NT2/D1 (cell line): ENCODE measurements around the gene PDCD1.

Source experiments
- DNase-seq: peaks from one replicate; pipeline ENCODE4 v3.0.0-alpha.2; 2011; ENCODE audit warnings: low read depth, low spot score
- H3K27me3 ChIP-seq: 2 replicates; pipeline ENCODE4 v1.6.0; 2011; ENCODE audit warnings: mild to moderate bottlenecking; ENCODE audit not compliant: insufficient read length, insufficient read depth
- H3K36me3 ChIP-seq: 2 replicates; pipeline ENCODE4 v1.6.1; 2011; ENCODE audit warnings: mild to moderate bottlenecking, low read length, mixed read lengths; ENCODE audit not compliant: insufficient read depth, insufficient read length
- H3K4me1 ChIP-seq: 2 replicates; pipeline ENCODE4 v1.5.1; 2011; ENCODE audit not compliant: insufficient read depth, insufficient read length
- H3K4me3 ChIP-seq: 2 replicates; pipeline ENCODE4 v1.5.1; 2011; ENCODE audit warnings: low read depth; ENCODE audit not compliant: insufficient read length
- H3K9ac ChIP-seq: 2 replicates; pipeline ENCODE4 v1.6.0; 2011; ENCODE audit warnings: low read depth; ENCODE audit not compliant: insufficient read length
- H3K9me3 ChIP-seq: 2 replicates; pipeline ENCODE4 v1.5.1; 2011; ENCODE audit warnings: mild to moderate bottlenecking, low read length; ENCODE audit not compliant: insufficient read depth
- SUZ12 ChIP-seq: IDR thresholded peaks from 2 replicates; pipeline ENCODE4 v1.6.1; 2011; ENCODE audit not compliant: insufficient read length, insufficient read depth; ENCODE audit errors: extremely low read depth
- YY1 ChIP-seq: IDR thresholded peaks from 2 replicates; pipeline ENCODE4 v1.6.1; 2011; ENCODE audit not compliant: insufficient read length, insufficient read depth
- ZNF274 ChIP-seq: IDR thresholded peaks from 2 replicates; pipeline ENCODE4 v1.6.1; 2011; ENCODE audit warnings: mild to moderate bottlenecking, low read depth, low read length

PDCD1 gene

DNA sequence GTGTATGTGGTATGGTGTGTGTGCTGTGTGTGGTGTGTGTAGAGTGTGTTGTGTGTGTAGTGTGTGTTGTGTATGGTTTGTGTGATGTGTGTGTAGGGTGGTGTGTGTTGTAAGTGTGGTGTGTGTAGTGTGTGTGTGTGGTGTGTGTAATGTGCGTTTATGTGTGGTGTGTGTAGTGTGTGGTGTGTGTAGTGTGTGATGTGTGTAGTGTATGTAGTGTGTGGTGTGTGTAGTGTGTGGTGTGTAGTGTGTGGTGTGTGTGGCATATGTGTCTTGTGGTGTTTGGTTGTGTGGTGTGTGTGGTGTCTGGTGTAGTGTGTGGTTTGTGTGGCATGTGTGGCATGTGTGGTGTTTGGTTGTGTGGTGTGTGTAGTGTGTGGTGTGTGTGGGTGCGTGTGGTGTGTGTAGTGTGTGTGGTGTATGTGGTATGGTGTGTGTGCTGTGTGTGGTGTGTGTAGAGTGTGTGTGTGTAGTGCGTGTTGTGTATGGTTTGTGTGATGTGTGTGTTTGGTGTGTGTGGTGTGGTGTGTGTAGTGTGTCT, 6.8 kb upstream of the PDCD1 start:
- DNase-seq = no peak
- H3K36me3 ChIP-seq = no peaks in the 10 kb centered on the region
- H3K9me3 ChIP-seq = no peaks in the 10 kb centered on the region
- peaks cover 10% of the 10 kb centered on the region for H3K4me1 ChIP-seq
- TF ChIP-seq ZNF274 (no peak), SUZ12 (no peak)
- no peak overlapping the region for H3K9ac ChIP-seq
- H3K4me3 ChIP-seq = no peak overlapping the region
- H3K27me3 ChIP-seq = peaks cover 13% of the 10 kb centered on the region

DNA sequence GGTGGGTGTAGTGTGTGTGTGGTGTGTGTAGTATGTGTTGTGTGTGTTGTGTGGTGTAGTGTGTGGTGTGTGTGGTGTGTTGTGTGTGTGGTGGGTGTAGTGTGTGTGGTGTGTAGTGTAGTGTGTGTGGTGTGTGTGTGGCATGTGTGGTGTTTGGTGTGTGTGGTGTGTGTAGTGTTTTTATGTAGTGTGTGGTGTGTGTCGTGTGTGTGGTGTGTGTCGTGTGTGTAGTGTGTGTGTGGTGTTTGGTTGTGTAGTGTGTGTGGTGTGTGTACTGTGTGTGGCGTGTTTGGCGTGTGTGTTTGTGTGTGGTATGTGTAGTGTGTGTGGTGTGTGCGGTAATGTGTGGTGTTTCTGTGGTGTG, 6.1 kb upstream of the PDCD1 start:
- no peaks in the 10 kb centered on the region for H3K36me3 ChIP-seq
- H3K9ac ChIP-seq = no peak overlapping the region
- DNase-seq = no peak
- no peak for TF ChIP-seq SUZ12
- no peak for TF ChIP-seq YY1
- peaks cover 17% of the 10 kb centered on the region for H3K4me1 ChIP-seq
- H3K4me3 ChIP-seq = no peak overlapping the region
- H3K27me3 ChIP-seq = peaks cover 13% of the 10 kb centered on the region
- H3K9me3 ChIP-seq = no peaks in the 10 kb centered on the region

DNA sequence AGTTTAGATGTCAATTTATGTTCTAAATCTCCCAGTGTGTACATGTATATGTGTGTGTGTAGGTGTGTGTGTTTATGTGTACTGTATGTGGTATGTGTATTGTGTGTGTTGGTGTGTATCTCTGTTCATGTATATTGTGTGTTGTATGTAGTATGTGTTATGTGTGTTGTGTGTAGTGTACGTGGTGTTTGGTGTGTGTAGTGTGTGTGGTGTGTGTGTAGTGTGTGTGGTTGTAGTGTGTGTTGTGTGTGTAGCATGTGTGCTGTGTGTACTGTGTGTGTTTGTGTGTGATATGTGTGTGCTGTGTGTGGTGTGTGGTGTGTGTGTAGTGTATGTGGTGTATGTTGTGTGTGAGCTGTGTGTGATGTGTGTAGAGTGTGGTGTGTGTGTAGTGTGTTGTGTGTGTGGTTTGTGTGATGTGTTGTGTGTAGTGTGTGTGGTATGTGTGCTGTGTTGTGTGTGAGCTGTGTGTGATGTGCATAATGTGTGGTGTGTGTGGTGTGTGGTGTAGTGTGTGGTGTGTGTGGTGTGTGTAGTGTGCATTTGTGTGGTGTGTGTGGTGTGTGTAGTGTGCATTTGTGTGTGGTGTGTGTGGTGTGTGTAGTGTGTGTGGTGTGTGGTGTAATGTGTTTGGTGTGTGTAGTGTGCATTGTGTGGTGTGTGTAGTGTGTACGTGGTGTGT, 5.6 kb upstream of the PDCD1 start:
- Histone ChIP-seq H3K36me3 (no peaks in the 10 kb centered on the region), H3K27me3 (peaks cover 13% of the 10 kb centered on the region), H3K9me3 (no peaks in the 10 kb centered on the region), H3K9ac (no peak overlapping the region), H3K4me1 (peaks cover 20% of the 10 kb centered on the region), H3K4me3 (no peak overlapping the region)
- no peak for DNase-seq
- TF ChIP-seq SUZ12 (no peak), YY1 (no peak), ZNF274 (no peak)

DNA sequence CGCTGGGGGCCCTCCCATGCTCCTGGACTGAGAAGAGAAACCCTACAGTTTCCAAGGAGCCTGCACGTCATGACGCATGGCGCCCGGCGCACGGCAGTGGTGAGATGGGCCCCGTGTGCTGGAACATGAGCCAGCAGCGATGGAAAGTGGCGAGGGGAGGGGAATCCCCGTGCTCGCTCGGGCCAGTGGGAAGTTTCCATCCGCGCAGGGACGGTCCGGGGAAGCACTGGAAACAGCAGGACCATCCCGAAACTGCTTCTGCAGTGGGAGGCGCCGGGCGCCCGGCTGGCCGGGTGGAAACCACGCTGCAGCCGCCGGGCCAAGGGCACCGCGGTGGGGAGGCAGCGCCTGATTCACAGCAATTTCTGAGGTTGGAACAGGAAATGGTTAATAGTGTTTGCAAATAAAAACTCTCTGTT, 4.9 kb upstream of the PDCD1 start:
- H3K4me3 ChIP-seq = no peak overlapping the region
- no peak for TF ChIP-seq SUZ12
- TF ChIP-seq YY1 = no peak
- no peak for TF ChIP-seq ZNF274
- H3K36me3 ChIP-seq = no peaks in the 10 kb centered on the region
- H3K27me3 ChIP-seq = peaks cover 13% of the 10 kb centered on the region
- H3K9ac ChIP-seq = no peak overlapping the region
- H3K9me3 ChIP-seq = no peaks in the 10 kb centered on the region
- peaks cover 23% of the 10 kb centered on the region for H3K4me1 ChIP-seq
- DNase-seq = no peak

DNA sequence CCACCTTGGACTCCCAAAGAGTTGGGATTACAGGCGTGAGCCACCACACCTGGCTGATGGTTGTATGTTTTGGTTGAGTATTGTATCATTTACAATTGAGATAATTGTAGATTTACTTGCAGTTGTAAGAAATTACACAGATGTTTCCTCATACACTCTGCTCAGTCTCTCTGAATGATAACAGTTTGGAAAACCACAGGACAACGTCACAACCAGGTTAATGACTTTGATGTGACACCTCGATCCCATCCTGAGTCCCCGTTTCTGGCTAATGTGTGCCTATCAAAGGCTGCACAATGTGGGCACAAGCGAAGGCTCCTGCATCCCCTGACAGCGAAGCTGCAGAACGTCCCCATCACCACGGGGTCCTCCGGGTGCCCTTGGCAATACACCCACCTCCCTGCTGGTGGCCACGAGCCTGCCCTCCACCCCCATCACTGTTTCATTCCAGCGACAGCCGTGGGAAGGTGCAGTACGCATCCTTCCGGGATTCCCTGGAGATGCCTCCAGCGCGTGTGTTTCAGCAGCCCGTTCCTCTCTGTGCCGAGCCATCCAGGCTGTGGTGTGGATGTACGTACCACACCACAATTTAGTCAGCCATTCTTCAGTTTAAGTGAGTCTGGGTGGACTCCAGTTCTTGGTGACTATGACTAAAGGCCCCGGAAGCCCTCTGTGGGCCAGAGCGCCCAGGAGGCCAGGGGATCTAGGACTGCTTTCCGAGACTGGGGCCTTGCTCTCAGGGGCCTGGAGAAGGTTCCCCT, 4.3 kb upstream of the PDCD1 start:
- no peaks in the 10 kb centered on the region for H3K9me3 ChIP-seq
- DNase-seq = no peak
- peaks cover 23% of the 10 kb centered on the region for H3K4me1 ChIP-seq
- no peak overlapping the region for H3K9ac ChIP-seq
- no peak overlapping the region for H3K4me3 ChIP-seq
- H3K36me3 ChIP-seq = no peaks in the 10 kb centered on the region
- H3K27me3 ChIP-seq = peaks cover 13% of the 10 kb centered on the region
- TF ChIP-seq SUZ12 (no peak), ZNF274 (no peak), YY1 (no peak)

DNA sequence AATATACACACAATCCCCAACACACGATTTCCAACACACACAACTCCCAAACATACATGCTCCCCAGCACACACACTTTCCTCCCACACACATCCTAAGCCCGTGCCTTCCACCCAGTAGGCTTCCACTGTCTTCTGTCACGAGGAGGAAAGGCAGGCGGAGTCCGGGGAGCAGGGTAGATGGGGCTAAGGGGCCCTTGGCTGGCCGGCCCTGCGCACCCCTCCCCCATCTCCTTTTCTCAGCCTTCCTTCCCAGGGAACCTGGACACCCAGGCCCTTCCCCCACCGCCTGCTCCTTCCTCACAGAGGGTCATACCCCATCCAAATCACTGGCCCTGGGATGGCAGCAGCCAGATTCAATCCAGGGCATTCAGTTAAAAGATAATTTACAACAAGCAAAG, 3.4 kb upstream of the PDCD1 start:
- TF ChIP-seq YY1 (no peak), ZNF274 (no peak), SUZ12 (no peak)
- H3K4me1 ChIP-seq = peaks cover 23% of the 10 kb centered on the region
- no peak for DNase-seq
- H3K36me3 ChIP-seq = no peaks in the 10 kb centered on the region
- peaks cover 13% of the 10 kb centered on the region for H3K27me3 ChIP-seq
- H3K4me3 ChIP-seq = no peak overlapping the region
- H3K9ac ChIP-seq = no peak overlapping the region
- no peaks in the 10 kb centered on the region for H3K9me3 ChIP-seq

DNA sequence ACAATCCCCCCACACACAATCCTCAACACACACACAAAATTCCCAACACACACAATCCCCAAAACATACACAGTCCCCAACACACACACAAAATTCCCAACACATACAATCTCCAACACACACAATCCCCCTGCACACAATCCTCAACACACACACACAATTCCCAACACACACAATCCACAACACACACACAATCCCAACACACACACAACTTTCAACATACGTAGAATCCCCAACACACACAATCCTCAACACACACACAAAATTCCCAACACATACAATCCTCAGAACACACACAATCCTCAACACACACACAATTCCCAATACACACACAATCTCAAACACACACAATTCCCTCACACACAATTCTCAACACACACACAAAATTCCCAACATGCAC, 2.6 kb upstream of the PDCD1 start:
- Histone ChIP-seq H3K4me3 (no peak overlapping the region), H3K27me3 (peaks cover 13% of the 10 kb centered on the region), H3K9me3 (no peaks in the 10 kb centered on the region), H3K4me1 (peaks cover 25% of the 10 kb centered on the region), H3K36me3 (no peaks in the 10 kb centered on the region), H3K9ac (no peak overlapping the region)
- TF ChIP-seq ZNF274 (no peak), YY1 (no peak), SUZ12 (no peak)
- no peak for DNase-seq
